CD4-positive, alpha-beta T cell treated with Interleukin-17A for 1 hour (primary cell): ENCODE data around the gene UGT2B17.
"Not testable (repeated sequence)": the region's sequence is repeated elsewhere in the genome, so short reads cannot be mapped to it uniquely, and the experiment has no call there.

Source experiments
- DNase-seq: peaks from one replicate; pipeline ENCODE4 v3.0.0-alpha.2; 2020

Gene UGT2B17

DNA sequence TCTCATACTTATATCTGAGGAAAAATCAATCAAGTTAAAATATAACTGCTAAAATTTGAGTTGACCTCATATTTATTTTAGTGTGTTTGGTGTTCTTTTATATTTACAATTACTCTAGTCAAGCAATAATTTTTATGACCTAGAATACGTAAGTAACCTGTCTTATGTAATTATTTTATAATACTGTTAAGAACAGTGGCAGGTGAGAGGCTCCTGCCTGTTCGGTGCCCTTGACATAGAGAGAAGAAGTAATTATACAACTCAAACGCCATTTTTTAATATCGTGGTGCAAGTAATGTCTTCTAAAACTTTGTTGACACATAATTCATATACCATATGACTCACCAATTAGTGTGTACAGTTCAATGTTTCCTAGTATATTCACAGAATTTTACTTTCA, 7.6 kb downstream of the UGT2B17 start:
- not testable (repeated sequence) for DNase-seq

DNA sequence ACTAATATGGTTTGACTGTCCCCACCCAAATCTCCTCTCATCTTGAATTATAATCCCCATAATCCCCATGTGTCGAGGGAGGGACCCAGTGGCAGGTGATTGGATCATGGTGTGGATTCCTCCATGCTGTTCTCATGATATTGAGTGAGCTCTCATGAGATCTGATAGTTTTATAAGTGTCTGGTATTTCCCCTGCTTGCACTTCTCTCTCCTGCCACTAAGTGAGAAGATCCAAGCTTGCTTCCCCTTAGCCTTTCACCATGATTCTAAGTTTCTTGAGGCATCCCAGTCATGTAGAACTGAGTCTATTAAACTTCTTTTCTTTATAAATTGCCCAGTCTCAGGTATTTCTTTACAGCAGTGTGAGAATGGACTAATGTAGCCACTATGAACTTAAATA, 9.8 kb downstream of the UGT2B17 start:
- DNase-seq: not testable (repeated sequence)

DNA sequence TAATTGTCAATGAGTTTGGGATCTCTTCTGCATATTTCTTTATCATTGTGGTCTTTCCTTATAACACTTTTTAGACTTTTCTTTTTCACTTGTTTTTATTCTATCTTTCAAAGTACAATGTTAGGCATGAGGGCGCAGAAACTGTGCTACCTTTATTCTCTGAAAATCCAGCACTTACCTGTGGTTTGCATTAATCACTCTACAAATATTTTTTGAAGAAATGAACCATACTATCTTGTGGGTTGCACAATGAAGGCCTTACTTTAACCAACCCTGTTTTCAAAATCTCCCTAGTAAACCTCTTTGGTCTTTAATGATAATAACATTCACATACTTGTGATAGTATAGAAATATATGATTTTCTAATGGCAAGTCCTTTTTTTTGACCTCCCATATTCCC, 11.0 kb downstream of the UGT2B17 start:
- DNase-seq: not testable (repeated sequence)

DNA sequence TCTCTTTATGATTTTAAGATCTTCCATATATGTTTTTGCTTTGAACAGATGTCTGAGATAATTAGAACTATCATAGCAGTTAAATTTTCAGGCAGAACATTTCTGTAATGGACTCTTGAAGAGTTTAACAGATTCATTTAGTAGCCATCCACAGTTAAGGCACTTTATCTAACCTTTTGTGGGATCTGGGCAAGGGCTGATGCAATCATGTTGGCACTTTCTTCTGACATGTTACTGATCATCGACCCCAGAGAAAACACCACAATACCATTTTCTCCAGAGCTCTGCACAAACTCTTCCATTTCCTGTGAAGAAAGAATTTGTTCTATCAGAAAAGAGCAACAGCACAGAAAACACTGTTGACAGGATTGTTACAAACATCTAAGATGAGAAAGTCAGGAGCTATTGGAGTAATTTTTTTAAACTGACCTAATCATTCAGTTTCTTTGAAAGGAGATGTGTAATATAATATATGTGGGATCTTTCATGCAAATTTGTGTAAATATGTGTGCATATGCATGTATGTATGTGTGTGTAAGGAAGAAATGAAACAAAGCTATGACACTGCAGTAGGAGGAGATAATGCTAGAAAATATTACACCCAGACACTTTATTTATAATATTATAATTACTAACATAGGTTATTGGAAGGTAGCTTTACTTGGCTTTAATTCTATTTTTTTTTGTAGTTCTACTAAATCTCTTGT, 15.6 kb downstream of the UGT2B17 start:
- not testable (repeated sequence) for DNase-seq

DNA sequence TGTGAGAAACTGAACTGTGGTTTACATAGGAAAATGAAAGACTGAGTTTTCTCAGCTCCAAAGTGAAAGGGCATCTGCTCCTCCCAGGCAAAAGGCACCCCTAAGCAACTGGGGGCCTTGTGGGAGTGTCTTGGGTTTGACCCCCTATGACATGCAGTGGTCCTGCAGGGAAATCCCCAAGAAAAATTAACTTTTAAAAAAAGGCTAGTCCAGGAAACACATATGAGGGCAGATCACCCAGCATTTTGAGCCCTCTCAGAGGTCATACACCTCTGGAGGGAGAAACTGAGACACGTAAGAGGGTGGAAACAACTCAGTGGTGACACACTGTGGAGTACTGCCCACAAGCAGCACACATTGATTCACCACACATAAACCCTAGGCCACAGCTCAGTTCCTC, 22.3 kb downstream of the UGT2B17 start:
- not testable (repeated sequence) for DNase-seq

DNA sequence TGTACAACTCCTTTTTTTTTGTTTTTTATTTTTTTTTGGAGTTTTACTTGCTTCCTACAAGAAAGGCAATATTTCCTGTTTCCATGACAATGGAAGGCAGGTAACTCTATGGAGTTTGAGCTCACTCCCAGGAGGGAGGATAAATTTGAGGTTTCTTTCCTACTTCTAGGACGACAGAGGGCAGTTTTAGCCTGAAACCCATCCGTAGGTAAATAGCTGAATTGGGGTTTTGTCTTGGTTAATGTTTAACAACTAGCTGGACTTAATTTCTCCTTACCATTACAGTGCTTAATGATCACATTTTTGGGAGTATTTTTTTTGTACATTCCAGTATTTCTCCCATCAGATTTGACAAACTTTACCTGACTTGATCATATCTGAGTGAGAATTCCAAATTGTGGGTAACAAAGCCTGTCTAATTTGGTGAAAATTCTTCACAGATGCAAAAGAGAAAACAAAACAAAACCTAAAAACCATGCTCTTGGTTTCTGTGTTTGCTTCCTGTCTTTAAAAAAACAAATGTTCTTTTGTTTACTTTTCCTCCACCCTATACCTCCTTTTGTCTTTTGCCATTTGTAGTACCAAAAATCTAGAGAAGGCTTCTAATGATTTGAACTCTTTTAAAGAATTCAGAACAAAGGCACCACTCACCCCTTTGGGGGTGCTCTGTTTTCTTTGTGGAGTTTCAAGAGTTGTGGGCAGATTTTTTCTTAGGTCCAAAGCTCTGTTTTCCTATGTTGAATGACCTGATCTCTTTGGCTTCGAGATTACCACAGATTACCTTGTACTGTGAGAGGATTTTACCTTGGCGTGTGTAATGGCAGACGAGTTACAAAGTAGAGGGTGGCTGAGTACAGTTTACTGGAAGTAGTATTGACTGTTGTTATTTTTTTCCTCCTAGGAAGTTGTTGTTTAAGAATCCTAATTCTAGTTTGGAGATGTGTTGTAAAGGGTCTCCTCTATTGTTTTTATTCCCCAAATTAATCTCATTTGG, 23.0 kb downstream of the UGT2B17 start:
- DNase-seq: not testable (repeated sequence)

DNA sequence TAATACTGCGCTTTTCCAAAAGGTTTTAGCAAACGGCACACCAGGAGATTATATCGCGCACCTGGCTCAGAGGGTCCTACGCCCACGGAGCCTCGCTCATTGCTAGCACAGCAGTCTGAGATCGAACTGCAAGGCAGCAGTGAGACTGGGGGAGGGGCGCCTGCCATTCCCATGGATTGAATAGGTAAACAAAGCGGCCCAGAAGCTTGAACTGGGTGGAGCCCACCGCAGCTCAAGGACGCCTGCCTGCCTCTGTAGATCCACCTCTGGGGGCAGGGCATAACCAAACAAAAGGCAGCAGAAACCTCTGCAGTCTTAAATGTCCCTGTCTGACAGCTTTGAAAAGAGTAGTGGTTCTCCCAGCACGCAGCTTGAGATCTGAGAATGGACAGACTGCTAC, 33.4 kb downstream of the UGT2B17 start:
- not testable (repeated sequence) for DNase-seq

DNA sequence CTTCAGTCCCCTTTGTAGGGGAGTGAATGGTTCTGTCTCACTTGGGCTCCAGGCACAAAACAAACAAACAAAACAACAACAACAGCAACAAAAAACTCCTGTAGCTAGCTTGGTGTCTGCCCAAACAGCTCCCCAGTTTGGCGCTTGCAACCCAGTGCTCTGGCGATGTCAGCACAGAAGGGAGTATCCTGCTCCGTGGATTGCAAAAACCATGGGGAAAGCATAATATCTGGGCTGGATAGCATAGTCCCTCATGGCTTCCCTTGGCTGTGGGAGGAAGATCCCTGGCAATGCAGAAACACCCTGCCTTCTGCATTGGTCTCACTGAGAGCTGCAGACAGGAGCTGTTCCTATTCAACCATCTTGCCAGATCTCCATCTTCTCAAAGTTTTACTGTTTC, 39.7 kb downstream of the UGT2B17 start:
- no peak for DNase-seq

DNA sequence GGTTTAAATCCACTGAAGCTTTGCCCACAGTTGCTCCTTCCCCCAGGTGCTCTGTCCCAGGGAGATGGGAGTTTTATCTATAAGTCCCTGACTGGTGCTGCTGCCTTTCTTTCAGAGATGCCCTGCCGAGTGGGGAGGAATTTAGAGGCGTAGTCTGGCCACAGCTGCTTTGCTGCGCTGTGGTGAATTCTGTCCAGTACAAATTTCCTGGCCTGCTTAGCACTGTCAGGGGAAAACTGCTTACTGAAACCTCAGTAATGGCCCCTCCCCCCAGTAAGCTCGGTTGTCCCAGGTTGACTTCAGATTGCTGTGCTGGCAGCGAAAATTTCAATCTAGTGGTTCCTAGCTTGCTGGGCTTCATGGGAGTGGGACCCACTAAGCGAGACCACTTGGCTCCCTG, 40.1 kb downstream of the UGT2B17 start:
- no peak for DNase-seq

DNA sequence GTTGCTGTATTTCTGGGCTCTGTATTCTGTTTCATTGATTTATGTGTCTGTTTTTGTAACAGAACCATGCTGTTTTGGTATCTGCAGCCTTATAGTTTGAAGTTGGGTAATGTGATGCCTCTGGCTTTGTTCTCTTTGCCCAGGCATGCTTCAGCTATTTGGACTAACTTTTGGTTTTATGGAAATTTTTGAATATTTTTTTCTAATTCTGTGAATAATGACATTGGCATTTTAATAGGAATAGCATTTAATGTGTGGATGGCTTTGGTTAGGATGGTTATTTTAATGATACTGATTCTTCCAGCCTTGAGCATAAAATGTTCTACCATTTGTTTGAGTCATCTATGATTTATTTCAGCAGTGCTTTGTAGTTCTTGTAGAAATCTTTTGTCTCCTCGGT, 53.9 kb downstream of the UGT2B17 start:
- not testable (repeated sequence) for DNase-seq

DNA sequence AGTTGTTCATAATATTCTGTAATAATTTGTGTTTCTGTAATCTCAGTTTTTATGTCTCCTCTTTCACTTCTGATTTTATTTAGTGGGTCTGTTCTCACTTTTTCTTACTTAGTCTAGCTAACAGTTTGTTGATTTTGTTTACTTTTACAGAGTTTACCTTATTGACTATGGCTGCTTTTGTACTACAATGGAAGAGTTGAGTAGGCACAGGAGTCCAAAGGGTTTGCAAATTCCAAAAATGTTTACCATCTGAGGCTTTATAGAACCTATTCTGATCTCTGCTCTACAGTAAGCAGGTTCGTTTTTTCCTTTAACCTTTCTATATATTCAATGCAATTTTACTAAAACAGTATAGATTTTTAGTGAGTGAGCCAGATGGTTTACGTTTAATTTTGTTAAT, 55.1 kb downstream of the UGT2B17 start:
- no peak for DNase-seq

DNA sequence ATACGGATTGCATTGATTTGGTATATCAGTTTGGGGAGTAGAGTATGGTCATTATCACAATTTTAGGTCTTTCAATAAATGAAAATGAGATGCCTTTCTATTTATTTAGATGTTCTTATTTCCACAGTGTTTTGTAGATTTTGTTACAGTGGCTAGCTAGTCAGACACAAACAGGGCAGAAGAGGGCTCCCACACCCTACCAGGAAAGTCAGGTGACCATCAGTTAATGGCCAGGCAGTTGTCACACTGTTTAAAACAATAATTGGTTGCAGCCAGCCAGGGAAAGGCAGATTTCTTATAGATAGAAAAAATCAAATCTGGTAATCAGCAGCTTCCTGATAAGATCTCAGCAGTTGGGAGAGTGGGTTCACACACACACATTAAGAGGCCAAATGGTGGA, 57.2 kb downstream of the UGT2B17 start:
- DNase-seq: no peak

DNA sequence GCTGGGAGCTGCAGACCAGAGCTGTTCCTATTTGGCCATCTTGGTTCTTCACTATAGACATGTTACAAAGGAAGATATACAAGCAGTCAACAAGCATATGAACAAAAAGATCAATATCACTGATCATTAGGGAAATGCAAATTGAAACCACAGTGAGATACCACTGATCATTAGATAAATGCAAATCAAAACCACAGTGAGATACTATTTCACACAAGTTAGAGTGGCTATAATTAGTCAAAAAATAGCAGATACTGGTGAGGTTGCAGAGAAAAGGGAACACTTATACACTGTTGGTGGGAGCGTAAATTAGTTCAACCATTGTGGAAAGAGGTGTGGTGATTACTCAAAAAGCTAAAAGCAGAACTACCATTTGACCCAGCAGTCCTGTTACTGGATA, 70.7 kb downstream of the UGT2B17 start:
- not testable (repeated sequence) for DNase-seq

DNA sequence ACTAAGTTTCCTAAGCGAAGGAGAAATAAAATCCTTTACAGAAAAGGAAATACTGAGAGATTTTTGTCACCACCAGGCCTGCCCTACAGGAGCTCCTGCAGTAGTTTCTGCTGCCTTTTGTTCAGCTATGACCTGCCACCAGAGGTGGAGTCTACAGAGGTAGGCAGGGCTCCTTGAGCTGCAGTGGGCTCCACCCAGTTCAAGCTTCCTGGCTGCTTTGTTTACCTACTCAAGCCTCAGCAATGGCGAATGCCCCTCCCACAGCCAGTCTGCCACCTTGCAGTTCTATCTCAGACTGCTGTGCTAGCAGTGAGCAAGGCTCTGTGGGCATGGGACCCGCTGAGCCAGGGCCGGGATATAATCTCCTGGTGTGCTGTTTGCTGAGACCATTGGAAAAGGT, 71.3 kb downstream of the UGT2B17 start:
- DNase-seq: peak; percentile 45

DNA sequence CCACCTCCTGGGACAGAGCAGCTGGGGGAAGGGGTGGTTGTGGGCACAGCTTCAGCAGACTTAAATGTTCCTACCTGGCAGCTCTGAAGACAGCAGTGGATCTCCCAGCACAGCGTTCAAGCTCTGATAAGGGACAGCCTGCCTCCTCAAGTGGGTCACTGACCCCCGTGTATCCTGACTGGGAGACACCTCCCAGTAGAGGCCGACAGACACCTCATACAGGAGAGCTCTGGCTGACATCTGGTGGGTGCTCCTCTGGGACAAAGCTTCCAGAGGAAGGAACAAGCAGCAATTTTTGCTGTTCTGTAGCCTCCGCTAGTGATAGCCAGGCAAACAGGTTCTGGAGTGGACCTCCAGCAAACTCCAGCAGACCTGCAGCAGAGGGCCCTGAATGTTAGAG, 72.7 kb downstream of the UGT2B17 start:
- DNase-seq: not testable (repeated sequence)

DNA sequence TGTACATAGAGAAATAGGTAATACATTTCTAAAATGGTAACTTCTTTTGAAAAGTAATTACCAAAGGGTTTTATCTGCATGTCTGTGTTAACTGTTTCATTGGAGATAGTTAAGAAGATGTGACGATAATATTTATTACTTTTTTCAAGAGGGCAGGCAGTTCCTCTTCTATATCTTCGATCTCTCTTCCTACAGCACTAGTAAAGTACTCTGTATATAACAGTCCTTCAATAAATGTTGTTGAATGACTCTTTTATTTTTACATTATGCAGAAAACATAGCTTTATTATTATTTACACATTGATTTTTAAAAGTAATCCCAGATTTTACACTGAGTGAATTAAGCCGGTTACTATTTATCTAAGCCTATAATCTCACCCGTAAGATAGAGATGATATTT, 77.1 kb downstream of the UGT2B17 start:
- no peak for DNase-seq

DNA sequence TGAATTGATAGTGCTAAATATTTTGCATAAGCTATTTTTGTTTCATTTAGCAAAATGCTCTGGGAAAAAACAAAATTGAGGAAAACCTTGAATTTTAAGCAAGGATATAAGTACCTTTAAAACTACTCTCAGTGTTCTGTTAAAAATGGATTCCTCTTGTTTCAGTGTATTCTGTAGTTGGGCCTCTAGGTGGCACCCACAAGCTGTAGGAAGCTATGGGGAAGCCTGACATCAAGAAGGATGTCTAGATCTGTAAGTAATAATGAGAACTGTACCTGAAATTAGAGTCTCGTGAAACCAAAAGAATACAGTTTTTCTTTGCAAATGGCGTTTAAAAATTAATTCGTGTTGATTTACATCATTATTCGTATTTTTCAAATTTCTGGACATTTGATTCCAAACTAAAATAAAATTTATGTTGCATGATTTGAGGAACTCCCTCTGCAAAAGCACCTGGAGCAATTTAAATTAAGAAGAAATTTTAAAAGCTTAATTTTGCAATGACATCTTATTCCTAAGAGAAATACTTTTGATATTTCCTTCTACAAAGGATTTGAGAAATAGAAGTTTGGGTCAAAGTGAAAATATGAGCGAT, 77.6 kb downstream of the UGT2B17 start:
- DNase-seq: peak; percentile 73

DNA sequence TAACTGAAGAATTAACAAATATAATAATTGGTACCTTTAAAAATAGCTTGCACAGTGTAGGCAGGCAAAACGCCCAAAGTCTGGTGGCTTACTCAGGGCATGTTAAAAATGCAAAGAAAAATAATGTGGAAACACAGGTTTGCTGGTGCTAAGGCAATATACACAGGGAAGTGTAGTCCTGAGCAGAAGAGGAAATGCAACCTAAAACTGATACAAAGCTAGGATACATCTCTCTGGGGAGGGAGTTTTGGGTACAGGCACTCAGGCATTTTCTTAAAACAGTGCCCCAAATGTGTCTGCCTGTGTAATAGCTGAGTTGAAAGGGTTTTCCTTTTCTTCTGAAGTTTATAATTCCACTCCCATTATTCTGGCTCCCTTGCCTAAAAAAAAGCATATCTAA, 81.4 kb downstream of the UGT2B17 start:
- no peak for DNase-seq

DNA sequence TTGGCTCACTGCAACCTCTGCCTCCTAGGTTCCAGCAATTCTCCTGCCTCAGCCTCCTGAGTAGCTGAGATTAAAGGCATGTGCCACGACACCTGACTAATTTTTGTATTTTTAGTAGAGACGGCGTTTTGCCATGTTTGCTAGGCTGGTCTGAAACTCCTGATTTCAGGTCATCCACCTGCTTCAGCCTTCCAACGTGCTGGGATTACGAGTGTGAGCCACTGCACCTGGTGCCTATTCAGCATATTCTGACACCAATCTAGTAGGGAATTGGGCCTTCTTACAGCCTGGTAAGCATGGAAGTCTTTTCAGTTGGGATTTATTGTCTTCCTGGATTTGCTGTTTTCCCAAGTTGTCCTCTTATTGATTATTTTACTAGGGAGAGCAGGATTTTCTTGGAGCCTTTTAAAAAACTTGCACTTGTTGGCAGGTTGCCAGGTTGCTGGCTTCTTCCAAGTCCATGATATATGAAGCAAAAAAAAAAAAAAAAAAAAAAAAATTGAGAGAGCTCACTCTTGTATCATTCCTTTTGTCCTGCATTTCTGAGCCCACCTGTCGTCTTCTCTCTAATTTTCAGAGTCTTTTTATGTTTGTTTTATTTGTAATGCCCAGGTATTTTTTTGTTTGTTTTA, 85.2 kb downstream of the UGT2B17 start:
- no peak for DNase-seq

DNA sequence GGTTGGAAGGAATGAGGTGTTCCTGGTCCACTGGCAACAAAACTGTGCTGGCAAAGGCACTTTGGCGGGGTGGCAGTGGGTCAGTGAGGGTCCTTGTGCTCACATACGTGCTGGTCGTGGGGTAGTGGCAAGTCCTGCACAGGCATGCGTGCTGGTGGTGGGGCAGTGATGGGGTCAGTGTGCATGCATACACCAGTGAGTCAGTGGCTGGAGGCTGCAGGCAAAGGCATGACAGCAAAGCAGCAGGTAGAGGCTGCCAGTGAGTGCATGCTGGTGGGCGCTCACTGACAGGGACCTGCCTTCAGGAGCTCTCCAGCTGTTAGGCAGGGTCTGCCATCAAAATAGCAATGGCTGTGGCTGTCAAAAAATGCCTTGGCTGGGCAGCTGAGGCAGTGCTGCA, 86.8 kb downstream of the UGT2B17 start:
- no peak for DNase-seq
